Stimulated activated CD8-positive, alpha-beta memory T cell treated with anti-CD3 and anti-CD28 coated beads, Interleukin-7, amount 100 ng/mL, for 48 hours (primary cell): Measurements from ENCODE around the gene TMPRSS9.
"Not testable (repeated sequence)": the region's sequence is repeated elsewhere in the genome, so short reads cannot be mapped to it uniquely, and the experiment has no call there.

Experiments
- DNase-seq, 2 donors: peaks; one replicate each; pipeline ENCODE4 v3.0.0-alpha.2; 2020; ENCODE audit warnings: low read depth in 1 of 2; ENCODE audit errors: extremely low read depth in 1 of 2

The TMPRSS9 gene

GRCh38 chr19:2455851-2456570 is 95.9 kb downstream of the TMPRSS9 start:
- peak in 1 of 2 donors; percentile 40 for DNase-seq

- DNase-seq: no peak
These were observed 97.5 kb downstream of the TMPRSS9 start for GRCh38 chr19:2457394-2458037.

GRCh38 chr19:2458054-2458453 is 98.0 kb downstream of the TMPRSS9 start:
- no peak for DNase-seq

- not testable (repeated sequence) for DNase-seq
These were observed 98.7 kb downstream of the TMPRSS9 start for GRCh38 chr19:2458776-2459175.

GRCh38 chr19:2460245-2460644 is 100.2 kb downstream of the TMPRSS9 start:
- DNase-seq: no peak

- DNase-seq: peak; percentile 62 to 65
These were observed 101.9 kb downstream of the TMPRSS9 start for GRCh38 chr19:2461751-2462634.

- DNase-seq: no peak
These were observed 102.8 kb downstream of the TMPRSS9 start for GRCh38 chr19:2462635-2463421.

GRCh38 chr19:2463694-2464093 is 103.6 kb downstream of the TMPRSS9 start:
- DNase-seq: not testable (repeated sequence)

GRCh38 chr19:2464389-2464788 is 104.3 kb downstream of the TMPRSS9 start:
- DNase-seq: no peak

- no peak for DNase-seq
These were observed 108.5 kb downstream of the TMPRSS9 start for GRCh38 chr19:2468596-2468995.

- DNase-seq: peak in 1 of 2 donors; percentile 70
These were observed 109.2 kb downstream of the TMPRSS9 start for GRCh38 chr19:2469102-2469914.

GRCh38 chr19:2469915-2470200 is 109.8 kb downstream of the TMPRSS9 start:
- not testable (repeated sequence) for DNase-seq

GRCh38 chr19:2474232-2475017 is 114.4 kb downstream of the TMPRSS9 start:
- peak; percentile 88 to 91 for DNase-seq

- peak in 1 of 2 donors; percentile 43 for DNase-seq
These were observed 115.1 kb downstream of the TMPRSS9 start for GRCh38 chr19:2475018-2475701.
